Subcutaneous adipose tissue (tissue), 4 donors: ENCODE measurements around the gene SURF6. TPM values are rescaled to one million over a fixed set of nuclear protein-coding genes. Genes with fewer than 3 reads are reported as not detected.

Experiments
- total RNA-seq, 4 donors: library from RNA; depleted of rRNA; stranded (reverse); fragments of >200 nt; gene quantifications; one replicate each; pipeline ENCODE4 v1.1.0, GENCODE V29; 2016
- TF ChIP-seq, protein P1 (sequence below): fragments of 450-650 bp; IDR thresholded peaks from one replicate; pipeline ENCODE4 v1.5.1; 2016; ENCODE audit warnings: low read depth, mild to moderate bottlenecking, control low read depth, antibody characterized with exemption, moderate library complexity

The SURF6 gene
- total RNA-seq, 4 donors from 2014 or later = 7.6 to 27.5 (median 10.4) TPM

DNA sequence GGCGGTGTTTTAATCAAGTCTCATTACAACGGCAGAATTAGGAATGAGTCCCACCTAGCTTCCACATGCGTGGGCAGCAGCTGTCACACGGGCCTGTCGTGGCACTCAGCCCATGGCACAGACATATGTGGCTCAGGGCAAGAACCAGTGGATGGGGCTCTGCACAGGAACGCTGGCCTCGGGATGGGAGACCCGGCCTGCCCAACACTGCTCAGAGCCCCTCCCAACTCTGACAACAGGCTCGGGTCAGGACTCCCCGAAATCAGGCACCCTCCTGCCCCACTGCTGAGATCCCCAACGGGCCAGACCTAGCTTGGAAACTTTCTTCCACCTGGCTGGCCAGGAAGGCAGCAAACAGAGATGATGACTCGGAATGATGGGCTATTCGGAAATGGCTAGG lies 4.9 kb upstream of the SURF6 start:
- TF ChIP-seq, protein P1, sequence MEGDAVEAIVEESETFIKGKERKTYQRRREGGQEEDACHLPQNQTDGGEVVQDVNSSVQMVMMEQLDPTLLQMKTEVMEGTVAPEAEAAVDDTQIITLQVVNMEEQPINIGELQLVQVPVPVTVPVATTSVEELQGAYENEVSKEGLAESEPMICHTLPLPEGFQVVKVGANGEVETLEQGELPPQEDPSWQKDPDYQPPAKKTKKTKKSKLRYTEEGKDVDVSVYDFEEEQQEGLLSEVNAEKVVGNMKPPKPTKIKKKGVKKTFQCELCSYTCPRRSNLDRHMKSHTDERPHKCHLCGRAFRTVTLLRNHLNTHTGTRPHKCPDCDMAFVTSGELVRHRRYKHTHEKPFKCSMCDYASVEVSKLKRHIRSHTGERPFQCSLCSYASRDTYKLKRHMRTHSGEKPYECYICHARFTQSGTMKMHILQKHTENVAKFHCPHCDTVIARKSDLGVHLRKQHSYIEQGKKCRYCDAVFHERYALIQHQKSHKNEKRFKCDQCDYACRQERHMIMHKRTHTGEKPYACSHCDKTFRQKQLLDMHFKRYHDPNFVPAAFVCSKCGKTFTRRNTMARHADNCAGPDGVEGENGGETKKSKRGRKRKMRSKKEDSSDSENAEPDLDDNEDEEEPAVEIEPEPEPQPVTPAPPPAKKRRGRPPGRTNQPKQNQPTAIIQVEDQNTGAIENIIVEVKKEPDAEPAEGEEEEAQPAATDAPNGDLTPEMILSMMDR = no peak

DNA sequence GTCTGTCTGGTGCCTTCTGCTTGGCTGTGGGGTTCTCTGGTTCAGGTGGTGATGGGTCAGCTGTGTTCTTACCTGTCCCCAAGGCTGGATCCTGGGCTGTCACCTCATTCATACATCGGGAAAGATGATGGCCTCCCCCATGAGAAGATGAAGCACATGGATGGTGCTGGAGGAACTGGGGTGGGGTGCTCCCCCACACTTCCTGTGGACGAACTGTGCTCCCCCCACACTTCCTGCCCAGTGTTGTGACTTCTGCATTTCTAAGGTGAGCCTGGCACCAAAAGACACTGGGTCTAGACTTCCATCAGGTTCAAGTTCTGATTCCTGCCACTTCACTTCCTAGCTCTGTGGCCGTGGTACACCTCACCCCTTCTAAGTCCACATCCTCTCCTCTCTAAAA lies 4.3 kb upstream of the SURF6 start:
- TF ChIP-seq, protein P1 = no peak

DNA sequence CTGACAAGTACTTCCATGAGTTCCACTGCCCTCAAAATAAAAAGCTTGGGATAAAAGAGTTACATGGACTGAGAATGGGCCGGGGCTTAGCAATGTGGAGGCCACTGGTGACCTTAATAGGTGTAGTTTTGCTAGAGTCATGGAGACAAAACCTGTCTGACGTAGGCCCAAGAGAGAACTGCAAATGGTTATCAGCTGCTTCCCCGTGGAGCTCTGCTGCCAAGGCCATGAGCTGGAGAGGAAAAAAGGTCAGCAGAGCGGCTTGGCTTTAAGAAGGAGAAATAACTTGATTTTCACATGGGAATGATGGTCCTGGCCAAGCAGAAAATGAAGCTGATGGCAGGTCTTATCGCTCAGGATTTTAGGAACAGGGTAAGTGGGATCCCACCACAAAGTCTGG lies 3.7 kb upstream of the SURF6 start:
- TF ChIP-seq, protein P1 = no peak

DNA sequence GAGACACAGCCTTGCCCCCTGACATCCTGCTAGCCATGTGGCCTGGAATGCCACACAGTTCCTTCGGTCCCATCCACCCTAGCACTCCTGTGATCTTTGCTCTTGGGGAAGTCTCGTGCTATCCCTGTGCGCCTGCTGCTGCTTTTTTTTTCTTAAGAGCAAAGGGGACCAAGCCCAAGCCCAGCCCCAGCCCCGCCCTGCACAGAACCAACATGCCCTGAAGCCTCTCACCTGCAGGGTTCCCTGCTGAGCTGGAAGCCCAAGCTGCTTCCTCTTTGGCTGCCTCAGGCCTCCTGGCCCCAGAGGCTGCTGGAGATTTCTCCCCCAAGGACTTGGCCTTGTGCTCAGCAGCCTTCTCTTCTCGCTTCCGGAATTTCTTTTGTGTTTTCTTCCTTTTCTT lies 1.8 kb downstream of the SURF6 start:
- TF ChIP-seq, protein P1 = no peak

DNA sequence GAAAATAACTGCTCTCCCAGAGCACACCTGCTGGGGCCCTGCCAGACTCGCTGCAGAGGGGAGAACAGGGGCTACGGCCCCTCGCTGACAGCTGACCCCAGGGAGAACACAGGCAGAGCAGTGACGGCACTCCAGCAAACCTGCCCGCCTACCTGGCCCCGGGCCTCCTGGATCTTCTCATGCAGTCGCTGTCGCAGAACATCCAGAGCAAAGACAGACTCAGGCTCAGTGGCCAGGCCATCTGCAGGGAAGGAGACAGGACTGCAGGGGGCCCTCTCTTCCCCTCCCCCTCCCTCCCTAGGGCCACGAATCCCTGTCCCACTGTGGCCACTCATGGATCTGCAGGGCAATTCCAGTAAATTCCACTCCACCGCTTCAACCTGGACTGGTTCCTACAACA lies 2.4 kb downstream of the SURF6 start:
- TF ChIP-seq, protein P1 = no peak

DNA sequence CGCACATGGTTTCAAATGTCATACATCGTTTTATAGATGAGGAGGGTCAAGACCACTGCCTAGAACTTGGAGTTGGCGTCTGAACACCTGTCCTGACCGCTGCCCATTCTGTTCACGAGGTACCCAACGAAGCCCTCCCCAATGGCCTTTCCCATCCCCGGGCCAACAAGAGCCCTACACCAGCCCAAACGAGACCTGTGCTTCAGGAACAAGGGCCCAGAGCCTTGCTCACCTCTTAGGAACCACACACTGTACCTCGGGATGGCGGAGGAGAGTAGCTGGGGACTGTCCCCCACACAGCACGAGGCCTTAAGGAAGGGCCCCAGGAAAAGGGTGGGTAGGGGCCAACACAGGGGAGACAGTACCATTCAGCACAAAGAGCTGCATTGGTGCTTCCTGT lies 3.0 kb downstream of the SURF6 start:
- TF ChIP-seq, protein P1 = no peak

DNA sequence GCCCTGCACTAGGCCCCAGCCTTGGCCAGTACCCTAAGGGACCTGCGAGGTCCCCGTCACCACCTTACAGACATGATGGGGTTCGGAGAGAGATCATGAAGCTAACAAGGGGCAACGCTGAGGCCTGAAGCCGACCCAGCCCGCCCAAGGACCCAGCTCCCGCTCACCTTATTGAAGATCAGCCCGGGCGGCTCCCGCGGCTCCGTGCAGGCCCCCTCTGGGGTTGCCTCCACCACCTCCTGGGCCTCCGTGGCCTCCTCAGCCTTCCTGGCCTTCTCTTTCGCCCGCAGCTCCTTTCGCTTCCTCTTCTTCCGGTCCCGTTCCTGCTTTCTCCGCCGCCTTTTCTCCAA lies 3.6 kb downstream of the SURF6 start:
- TF ChIP-seq, protein P1 = no peak
